Measurements from ENCODE around the gene GNG7.

DNA sequence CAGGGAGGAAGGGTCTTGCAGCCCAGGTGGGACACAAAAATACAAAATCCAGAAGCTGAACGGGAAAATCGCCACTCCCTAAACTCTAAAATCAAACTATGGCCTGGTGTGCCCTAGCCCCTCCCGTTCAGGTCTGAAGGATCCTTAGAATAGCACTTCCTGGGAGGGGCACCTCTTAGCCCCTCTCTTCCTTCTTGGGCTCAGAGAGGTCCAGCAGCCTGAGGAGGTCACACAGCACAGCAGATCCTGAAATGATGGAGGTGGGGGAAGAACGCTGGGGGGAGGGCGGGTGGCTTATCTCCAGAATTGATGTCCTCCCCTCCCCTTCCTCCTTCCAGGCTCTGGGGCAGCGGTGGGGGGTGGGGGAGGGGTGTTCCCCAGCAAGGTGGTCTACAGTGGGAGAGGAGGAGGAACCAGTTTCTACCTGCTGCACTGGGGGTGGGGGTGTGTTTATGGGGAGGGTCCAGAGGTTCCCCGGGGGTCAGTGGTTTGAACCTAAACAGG, 16.8 kb upstream of the GNG7 start:
- TF ChIP-seq CTCF (IDR thresholded peaks at IDR 0.05; ENCODE audit: low read length): no peak
- no peak for TF ChIP-seq EZH2 (optimal IDR thresholded peaks at IDR 0.05; ENCODE audit: low read depth, low read length)
- TF ChIP-seq EZH2phosphoT487 (IDR thresholded peaks at IDR 0.05; ENCODE audit: low read length): no peak

All from MM.1S (cell line).